ENCODE data around the gene SRP68. TPM values are rescaled to one million over a fixed set of nuclear protein-coding genes. Genes with fewer than 3 reads are reported as not detected.

SRP68 gene
- total RNA-seq, 2 experiments from 2014 or later: 106 to 108 TPM

DNA sequence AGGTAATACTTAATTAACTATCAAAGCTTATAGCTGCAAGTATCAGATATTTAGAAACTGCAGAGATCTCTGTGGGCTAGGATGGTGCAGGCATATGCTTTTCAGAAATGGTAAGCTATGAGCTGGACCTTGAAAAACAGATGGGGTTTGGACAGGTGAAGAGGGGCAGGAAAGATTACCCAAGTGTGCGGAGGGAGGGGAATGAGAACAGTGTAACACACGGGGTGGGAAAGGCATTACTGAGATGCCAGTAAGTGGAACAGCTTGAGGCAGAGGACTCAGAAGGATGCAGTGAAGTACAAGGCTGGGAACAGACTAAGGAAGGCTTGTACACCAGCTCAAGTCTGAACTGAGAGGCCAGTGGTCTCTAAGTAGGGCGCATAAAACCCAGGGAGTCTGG lies 23.1 kb downstream of the SRP68 start:
- no peaks in the 10 kb centered on the region for H3K9me3 ChIP-seq (ENCODE audit: control insufficient read depth in 1 of 2, insufficient read depth in 1 of 2, low read length in 2 of 2)
- POLR2A ChIA-PET: interaction anchor here (1.3 kb wide), 1 partner anchor 14 kb away, joined by 5 read pairs; no protein-coding TSS in a partner anchor
- CTCF ChIA-PET: interaction anchor here (1.0 kb wide), 1 partner anchor 35 kb away, joined by 3 read pairs; no protein-coding TSS in a partner anchor

DNA sequence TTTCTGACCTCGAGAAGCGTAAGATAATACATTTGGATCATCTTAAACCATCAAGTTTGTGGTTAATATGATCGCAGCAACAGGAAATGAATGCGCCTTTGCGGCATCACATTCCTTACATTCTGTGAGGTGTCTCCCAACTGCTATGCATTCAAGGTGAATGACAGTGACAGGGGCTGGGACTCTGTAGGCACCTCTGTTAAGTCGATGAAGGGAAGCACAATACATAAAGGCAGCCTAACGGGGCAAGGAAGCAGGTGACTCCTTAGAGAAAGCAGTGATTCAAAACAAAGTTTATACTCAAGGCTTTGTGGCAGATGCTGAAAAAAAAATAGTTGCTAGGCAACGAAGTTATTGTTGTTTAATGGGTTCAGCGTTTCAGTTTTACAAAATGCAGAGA lies 23.6 kb downstream of the SRP68 start:
- H3K4me1 ChIP-seq (ENCODE audit: insufficient read depth, low read length): no peaks in the 10 kb centered on the region
- Mint-ChIP-seq H3K27ac (peak overlapping the region; percentile 59), H3K4me3 (no peak overlapping the region), H3K4me1 (ENCODE audit: low read depth) (peaks cover 18% of the 10 kb centered on the region), H3K36me3 (ENCODE audit: low read depth) (peaks cover 87% of the 10 kb centered on the region), H3K27me3 (no peaks in the 10 kb centered on the region), H3K9me3 (no peaks in the 10 kb centered on the region)
- H3K27ac ChIP-seq (ENCODE audit: low read depth in 1 of 2, low read length in 2 of 2): no peak overlapping the region
- TF ChIP-seq, protein P1, sequence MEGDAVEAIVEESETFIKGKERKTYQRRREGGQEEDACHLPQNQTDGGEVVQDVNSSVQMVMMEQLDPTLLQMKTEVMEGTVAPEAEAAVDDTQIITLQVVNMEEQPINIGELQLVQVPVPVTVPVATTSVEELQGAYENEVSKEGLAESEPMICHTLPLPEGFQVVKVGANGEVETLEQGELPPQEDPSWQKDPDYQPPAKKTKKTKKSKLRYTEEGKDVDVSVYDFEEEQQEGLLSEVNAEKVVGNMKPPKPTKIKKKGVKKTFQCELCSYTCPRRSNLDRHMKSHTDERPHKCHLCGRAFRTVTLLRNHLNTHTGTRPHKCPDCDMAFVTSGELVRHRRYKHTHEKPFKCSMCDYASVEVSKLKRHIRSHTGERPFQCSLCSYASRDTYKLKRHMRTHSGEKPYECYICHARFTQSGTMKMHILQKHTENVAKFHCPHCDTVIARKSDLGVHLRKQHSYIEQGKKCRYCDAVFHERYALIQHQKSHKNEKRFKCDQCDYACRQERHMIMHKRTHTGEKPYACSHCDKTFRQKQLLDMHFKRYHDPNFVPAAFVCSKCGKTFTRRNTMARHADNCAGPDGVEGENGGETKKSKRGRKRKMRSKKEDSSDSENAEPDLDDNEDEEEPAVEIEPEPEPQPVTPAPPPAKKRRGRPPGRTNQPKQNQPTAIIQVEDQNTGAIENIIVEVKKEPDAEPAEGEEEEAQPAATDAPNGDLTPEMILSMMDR (IDR thresholded peaks at IDR 0.05): no peak
- intact Hi-C loops (cut with DNase I, micrococcal nuclease): no loop called here
- H3K9me3 ChIP-seq (ENCODE audit: control insufficient read depth in 1 of 2, insufficient read depth in 1 of 2, low read length in 2 of 2): no peaks in the 10 kb centered on the region
- H3K4me3 ChIP-seq (ENCODE audit: low read length): no peak overlapping the region
- POLR2A ChIA-PET: interaction anchor here (1.3 kb wide), 1 partner anchor 15 kb away, joined by 5 read pairs; no protein-coding TSS in a partner anchor
- CTCF ChIA-PET: interaction anchor here (1.0 kb wide), 1 partner anchor 35 kb away, joined by 3 read pairs; no protein-coding TSS in a partner anchor
- H3K27me3 ChIP-seq (ENCODE audit: control insufficient read depth in 1 of 2, insufficient read depth in 2 of 2, low read length in 2 of 2): no peaks in the 10 kb centered on the region
- ATAC-seq (ENCODE audit: poor library complexity): peak; percentile 84
- DNase-seq: peak in 3 of 14 experiments; percentile 32 to 52 (median 39)
- H3K36me3 ChIP-seq (ENCODE audit: insufficient read depth, low read length): peaks cover 93% of the 10 kb centered on the region

More for the DNA sequence above, 23.1 kb downstream of the SRP68 start:
- TF ChIP-seq, protein P1 (IDR thresholded peaks at IDR 0.05): no peak
- peaks cover 93% of the 10 kb centered on the region for H3K36me3 ChIP-seq (ENCODE audit: insufficient read depth, low read length)
- no peaks in the 10 kb centered on the region for H3K9me3 Mint-ChIP-seq
- H3K4me1 Mint-ChIP-seq (ENCODE audit: low read depth): peaks cover 18% of the 10 kb centered on the region
- H3K27ac ChIP-seq (ENCODE audit: low read depth in 1 of 2, low read length in 2 of 2): no peak overlapping the region
- H3K27ac Mint-ChIP-seq: peak overlapping the region; percentile 59
- H3K4me3 ChIP-seq (ENCODE audit: low read length): no peak overlapping the region
- no peak for ATAC-seq (ENCODE audit: poor library complexity)
- H3K4me1 ChIP-seq (ENCODE audit: insufficient read depth, low read length): no peaks in the 10 kb centered on the region
- H3K4me3 Mint-ChIP-seq: no peak overlapping the region
- peaks cover 87% of the 10 kb centered on the region for H3K36me3 Mint-ChIP-seq (ENCODE audit: low read depth)
- intact Hi-C loops (cut with DNase I, micrococcal nuclease): no loop called here
- H3K27me3 ChIP-seq (ENCODE audit: control insufficient read depth in 1 of 2, insufficient read depth in 2 of 2, low read length in 2 of 2): no peaks in the 10 kb centered on the region
- no peaks in the 10 kb centered on the region for H3K27me3 Mint-ChIP-seq
- DNase-seq: no peak

DNA sequence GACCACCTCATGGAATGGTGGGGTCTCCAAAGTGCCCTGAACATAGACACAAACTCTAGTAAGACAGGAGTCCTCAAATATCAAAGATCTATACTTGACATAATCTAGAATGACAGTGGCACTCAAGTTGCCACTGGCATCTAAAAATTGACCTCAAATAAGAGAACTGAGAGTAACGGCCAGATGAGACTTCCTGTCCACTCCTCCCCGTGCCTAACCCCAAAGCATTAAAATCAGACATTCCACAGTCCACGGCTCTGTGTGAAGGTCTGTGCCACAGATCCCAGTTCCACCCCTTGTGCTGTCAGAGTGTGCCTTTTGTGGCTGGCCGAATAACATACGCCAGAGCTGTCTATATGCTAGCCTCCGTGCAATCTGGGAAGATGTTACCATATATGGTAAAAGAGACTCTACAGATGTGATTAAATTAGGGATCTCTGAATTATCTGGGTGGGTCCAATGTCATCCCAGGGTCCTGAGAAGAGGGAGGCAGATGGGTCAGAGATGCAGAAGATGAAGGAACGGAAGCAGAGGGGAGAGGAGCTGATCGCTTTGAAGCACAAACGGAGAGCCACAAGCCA lies 24.2 kb downstream of the SRP68 start:
- TF ChIP-seq, protein P1 (IDR thresholded peaks at IDR 0.05): no peak
- no peak for DNase-seq
- H3K9me3 ChIP-seq (ENCODE audit: control insufficient read depth in 1 of 2, insufficient read depth in 1 of 2, low read length in 2 of 2): no peaks in the 10 kb centered on the region
- no peaks in the 10 kb centered on the region for H3K27me3 ChIP-seq (ENCODE audit: control insufficient read depth in 1 of 2, insufficient read depth in 2 of 2, low read length in 2 of 2)
- ChIA-PET POLR2A (no interaction called here), CTCF (no interaction called here)
- no peak overlapping the region for H3K4me3 ChIP-seq (ENCODE audit: low read length)
- peaks cover 93% of the 10 kb centered on the region for H3K36me3 ChIP-seq (ENCODE audit: insufficient read depth, low read length)
- Mint-ChIP-seq H3K27me3 (no peaks in the 10 kb centered on the region), H3K4me3 (no peak overlapping the region), H3K36me3 (ENCODE audit: low read depth) (peaks cover 87% of the 10 kb centered on the region), H3K9me3 (no peaks in the 10 kb centered on the region), H3K4me1 (ENCODE audit: low read depth) (peaks cover 18% of the 10 kb centered on the region), H3K27ac (peak overlapping the region; percentile 59)
- no peak for ATAC-seq (ENCODE audit: poor library complexity)
- no peaks in the 10 kb centered on the region for H3K4me1 ChIP-seq (ENCODE audit: insufficient read depth, low read length)
- intact Hi-C loops (cut with DNase I, micrococcal nuclease): no loop called here
- no peak overlapping the region for H3K27ac ChIP-seq (ENCODE audit: low read depth in 1 of 2, low read length in 2 of 2)
